NCI-H2107 treated with DMSO at 0.1 percent for 48 hours (cell line): Measurements from ENCODE around the gene CSGALNACT2.
"Not testable (repeated sequence)": the region's sequence is repeated elsewhere in the genome, so short reads cannot be mapped to it uniquely, and the experiment has no call there.

Experiments
- DNase-seq: peaks from one replicate; lab custom pipeline; 2025; ENCODE audit not compliant: unreplicated experiment; lab: John Stamatoyannopoulos, UW

CSGALNACT2 gene

GRCh38 chr10:43145311-43145710, 7.1 kb downstream of the CSGALNACT2 start:
- DNase-seq: no peak

GRCh38 chr10:43145936-43146335, 7.7 kb downstream of the CSGALNACT2 start:
- DNase-seq: not testable (repeated sequence)

- DNase-seq: no peak
Observed at GRCh38 chr10:43151371-43151770, 13.1 kb downstream of the CSGALNACT2 start.

GRCh38 chr10:43153901-43154300, 15.7 kb downstream of the CSGALNACT2 start:
- no peak for DNase-seq

GRCh38 chr10:43155221-43155620, 17.0 kb downstream of the CSGALNACT2 start:
- no peak for DNase-seq

GRCh38 chr10:43155741-43156140, 17.5 kb downstream of the CSGALNACT2 start:
- no peak for DNase-seq

- DNase-seq: no peak
Observed at GRCh38 chr10:43156590-43157341, 18.5 kb downstream of the CSGALNACT2 start.

GRCh38 chr10:43158636-43159035, 20.4 kb downstream of the CSGALNACT2 start:
- no peak for DNase-seq

- DNase-seq: no peak
Observed at GRCh38 chr10:43160046-43160920, 22.0 kb downstream of the CSGALNACT2 start.

GRCh38 chr10:43160921-43161255, 22.6 kb downstream of the CSGALNACT2 start:
- no peak for DNase-seq

GRCh38 chr10:43162604-43163003, 24.4 kb downstream of the CSGALNACT2 start:
- DNase-seq: no peak

- no peak for DNase-seq
Observed at GRCh38 chr10:43166207-43166879, 28.1 kb downstream of the CSGALNACT2 start.

- peak; percentile 17 for DNase-seq
Observed at GRCh38 chr10:43166880-43167497, 28.7 kb downstream of the CSGALNACT2 start.

GRCh38 chr10:43167498-43167889, 29.2 kb downstream of the CSGALNACT2 start:
- no peak for DNase-seq

GRCh38 chr10:43170491-43170890, 32.2 kb downstream of the CSGALNACT2 start:
- DNase-seq: no peak

GRCh38 chr10:43172645-43173044, 34.4 kb downstream of the CSGALNACT2 start:
- DNase-seq: no peak

- no peak for DNase-seq
Observed at GRCh38 chr10:43173120-43173519, 34.9 kb downstream of the CSGALNACT2 start.

- DNase-seq: no peak
Observed at GRCh38 chr10:43174969-43175368, 36.7 kb downstream of the CSGALNACT2 start.

GRCh38 chr10:43176271-43176670, 38.0 kb downstream of the CSGALNACT2 start:
- DNase-seq: no peak

GRCh38 chr10:43177595-43177994, 39.4 kb downstream of the CSGALNACT2 start:
- DNase-seq: no peak

- DNase-seq: no peak
Observed at GRCh38 chr10:43181146-43181545, 42.9 kb downstream of the CSGALNACT2 start.
